GM19467 (cell line): ENCODE results near the gene SH2D7.

Experiments
- ATAC-seq: cut with Tn5 transposase; IDR thresholded peaks from one replicate; pipeline ENCODE4 v1.9.1; 2021; ENCODE audit warnings: mild to moderate bottlenecking, moderate library complexity; ENCODE audit not compliant: unreplicated experiment

The SH2D7 gene

GRCh38 chr15:78092261-78093041 is at the start of gene SH2D7:
TSS of gene SH2D7 (plus strand) at chr15:78092561. CDS start at chr15:78092585, 24 bp downstream.
- ATAC-seq = no peak

DNA sequence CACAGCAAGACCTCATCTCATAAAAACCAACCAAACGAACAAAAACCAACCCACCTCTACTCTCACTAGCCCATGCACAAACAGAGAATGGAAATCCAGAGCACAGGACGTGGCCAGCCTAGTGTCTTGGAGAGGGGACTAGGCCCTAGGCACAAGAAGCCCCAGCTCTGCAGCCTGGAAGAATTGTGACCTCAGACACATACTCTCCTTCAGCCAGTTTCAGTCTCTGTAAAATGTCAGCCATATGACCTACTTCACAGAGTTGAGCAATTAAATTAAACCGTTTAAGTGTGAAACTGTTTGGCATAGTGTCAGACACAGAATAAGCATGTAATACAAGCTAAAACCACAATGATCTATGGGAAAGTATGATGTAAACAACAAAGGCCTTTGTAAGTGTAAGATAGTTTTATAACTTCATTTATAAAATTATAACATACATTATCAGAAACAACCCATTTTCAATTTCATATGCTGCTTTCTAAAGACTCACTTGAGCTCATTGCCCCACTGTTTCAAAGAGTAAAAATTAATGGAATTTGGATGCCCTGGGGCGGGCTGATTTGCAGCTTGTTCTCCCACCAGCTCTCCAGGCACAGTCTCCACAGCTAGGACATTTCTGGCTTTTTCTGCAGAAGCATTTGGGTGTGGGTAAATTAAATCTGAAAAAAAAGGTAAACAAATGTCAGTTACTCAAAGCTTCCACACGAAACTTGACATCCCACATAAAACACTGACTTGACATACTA is 47.8 kb upstream of the SH2D7 start:
- ATAC-seq = no peak

DNA sequence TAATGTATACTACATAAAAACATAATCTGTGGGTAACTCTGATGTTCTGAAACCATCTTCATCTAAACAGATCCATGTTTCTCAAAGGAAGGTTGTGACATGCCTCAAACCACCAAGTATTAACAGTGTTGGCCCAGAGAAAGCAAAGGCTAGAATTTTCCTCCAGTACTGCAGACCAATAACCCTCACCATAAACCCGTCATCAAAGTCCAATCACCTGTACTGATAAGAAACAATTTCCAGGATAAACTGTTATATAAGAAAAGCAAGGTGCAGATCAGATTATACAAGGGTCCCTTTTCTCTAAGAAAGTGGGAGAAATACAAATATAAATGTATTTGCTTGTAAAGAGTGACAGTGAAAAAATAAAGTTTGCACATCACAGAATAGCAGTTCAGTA is 47.2 kb upstream of the SH2D7 start:
- no peak for ATAC-seq

GRCh38 chr15:78046796-78047341 is 45.5 kb upstream of the SH2D7 start:
- ATAC-seq = no peak

DNA sequence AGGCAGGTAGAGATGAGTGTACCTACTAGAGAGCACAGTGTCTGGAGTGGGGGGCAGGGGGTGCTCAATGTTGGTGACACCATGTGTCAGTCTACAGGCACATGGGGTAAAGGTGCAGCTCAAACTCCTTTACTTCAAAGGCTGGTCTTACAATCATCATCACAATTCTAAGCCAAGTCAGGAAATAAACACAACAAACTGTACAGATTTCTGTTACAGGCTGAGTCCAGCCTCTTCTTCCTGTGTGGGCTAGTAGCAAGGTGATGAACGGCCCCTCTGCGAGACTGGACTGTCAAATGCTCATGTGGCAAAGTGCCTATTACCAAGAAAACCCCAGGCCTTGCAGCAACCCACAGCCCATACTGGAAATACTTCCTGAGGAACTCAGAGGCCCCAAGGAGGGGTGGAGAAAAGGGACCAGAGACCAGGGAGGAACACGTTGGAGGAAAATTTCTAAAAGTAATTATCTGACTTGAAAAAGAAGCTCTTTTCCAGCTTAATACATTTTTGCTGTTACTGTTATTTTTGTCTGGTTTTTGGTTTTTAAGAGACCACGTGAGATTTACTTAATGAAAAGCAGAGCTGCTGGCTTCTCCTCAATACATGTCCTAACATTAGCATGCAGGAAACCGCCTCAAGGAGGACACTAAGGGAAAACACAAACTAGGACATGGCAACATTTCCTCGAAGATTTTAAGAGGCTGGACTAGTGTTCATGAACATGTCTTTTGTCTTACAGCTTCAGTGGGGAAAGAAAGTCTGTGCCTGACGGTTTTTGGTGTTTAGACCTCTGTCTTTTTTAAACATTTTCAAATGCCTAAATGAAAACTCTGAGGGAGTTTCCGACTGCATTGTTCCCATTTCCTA is 44.4 kb upstream of the SH2D7 start:
- no peak for ATAC-seq

DNA sequence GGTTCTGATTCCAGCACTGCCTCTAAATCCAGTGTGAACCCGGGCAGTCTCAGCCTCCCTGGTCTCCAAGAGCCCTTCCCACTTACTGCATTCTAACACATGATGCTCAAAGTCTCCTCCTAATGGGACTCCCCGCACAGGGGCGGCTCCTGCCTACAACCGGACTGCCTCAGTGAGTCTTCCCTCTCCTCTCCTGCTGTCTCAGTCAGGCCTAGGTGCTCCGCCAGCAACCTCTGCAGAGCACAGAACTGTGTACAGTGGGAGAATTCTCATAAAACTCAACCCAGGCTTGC is 43.8 kb upstream of the SH2D7 start:
- ATAC-seq = no peak

- ATAC-seq = peak; percentile 68
Measured at GRCh38 chr15:78049691-78050440, 42.5 kb upstream of the SH2D7 start.

- ATAC-seq = peak; percentile 9
Measured at GRCh38 chr15:78050441-78050809, 41.9 kb upstream of the SH2D7 start.

- ATAC-seq = no peak
Measured at GRCh38 chr15:78050826-78051225, 41.5 kb upstream of the SH2D7 start.

GRCh38 chr15:78051596-78051995 is 40.8 kb upstream of the SH2D7 start:
- ATAC-seq = no peak

DNA sequence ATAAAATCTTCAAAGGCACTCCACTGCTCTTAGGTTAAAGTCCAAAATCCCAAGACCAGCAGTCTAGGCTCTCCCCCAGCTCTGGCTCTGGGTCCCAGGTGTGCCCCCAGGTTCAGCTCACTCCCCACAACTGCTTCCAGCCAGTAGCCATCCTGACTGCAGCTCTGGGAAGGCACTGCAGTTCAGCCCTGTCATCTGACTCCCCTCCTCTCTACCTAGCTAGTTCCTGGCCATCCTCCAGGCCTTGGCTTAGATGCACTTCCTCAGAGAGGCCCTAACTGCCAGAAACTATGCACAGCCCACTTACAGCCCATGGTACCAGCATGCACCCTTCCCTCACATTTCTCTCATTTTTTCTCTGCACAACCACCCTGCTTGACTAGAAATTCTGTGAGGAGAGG is 40.4 kb upstream of the SH2D7 start:
- ATAC-seq = no peak

DNA sequence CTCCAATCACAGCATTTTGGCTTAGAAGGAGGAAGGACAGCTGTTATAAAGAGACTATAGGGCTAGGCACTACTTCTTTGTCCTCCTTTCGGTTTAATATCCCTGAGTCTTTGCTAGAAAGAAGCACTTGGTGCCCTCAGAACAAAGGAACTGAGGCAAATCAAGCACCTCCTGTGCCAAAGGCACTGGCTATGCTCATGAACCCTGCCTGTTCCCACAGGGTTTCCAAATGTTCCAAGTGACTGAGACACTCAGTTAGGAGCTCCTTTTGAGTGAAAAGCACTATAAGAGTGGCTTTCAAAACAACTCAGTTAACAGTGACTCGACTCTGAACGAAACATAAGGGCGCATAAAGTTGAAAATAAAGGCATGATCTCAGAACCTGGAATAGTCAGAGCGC is 39.8 kb upstream of the SH2D7 start:
- no peak for ATAC-seq

DNA sequence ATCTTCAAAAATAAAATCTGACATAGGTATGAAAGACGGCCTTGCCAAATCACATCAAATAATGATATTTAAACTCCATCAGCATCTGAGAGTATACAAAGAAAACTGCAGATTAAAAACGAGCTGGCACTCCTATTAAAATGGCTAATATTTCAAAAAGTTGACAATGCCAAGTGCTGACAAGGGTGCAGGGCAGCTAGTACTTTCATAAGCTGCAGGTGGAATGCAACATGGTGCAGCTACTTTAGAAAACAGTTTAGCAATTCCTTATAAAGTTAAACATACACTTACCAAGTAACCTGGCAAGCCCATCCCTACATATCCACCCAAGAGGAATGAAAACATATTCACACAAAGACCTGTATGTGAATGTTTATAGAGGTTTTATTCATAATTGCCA is 37.8 kb upstream of the SH2D7 start:
- no peak for ATAC-seq

DNA sequence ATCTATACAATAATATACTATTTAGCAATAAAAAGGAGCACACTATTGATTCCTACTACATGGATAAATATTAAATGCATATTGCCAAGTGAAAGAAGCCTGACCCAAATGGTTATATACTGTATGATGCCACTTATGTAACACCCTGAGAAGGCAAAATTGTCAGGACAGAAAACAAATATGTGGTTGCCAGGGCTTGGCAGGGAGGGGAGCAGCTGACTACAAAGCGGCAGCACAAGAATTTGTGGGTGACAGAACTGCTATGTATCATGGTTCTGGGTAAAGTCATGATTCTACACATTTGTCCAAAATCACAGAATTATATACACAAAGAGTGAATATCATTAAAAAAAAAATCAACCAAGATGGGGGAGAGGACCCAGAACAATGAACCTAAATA is 37.4 kb upstream of the SH2D7 start:
- ATAC-seq = no peak

DNA sequence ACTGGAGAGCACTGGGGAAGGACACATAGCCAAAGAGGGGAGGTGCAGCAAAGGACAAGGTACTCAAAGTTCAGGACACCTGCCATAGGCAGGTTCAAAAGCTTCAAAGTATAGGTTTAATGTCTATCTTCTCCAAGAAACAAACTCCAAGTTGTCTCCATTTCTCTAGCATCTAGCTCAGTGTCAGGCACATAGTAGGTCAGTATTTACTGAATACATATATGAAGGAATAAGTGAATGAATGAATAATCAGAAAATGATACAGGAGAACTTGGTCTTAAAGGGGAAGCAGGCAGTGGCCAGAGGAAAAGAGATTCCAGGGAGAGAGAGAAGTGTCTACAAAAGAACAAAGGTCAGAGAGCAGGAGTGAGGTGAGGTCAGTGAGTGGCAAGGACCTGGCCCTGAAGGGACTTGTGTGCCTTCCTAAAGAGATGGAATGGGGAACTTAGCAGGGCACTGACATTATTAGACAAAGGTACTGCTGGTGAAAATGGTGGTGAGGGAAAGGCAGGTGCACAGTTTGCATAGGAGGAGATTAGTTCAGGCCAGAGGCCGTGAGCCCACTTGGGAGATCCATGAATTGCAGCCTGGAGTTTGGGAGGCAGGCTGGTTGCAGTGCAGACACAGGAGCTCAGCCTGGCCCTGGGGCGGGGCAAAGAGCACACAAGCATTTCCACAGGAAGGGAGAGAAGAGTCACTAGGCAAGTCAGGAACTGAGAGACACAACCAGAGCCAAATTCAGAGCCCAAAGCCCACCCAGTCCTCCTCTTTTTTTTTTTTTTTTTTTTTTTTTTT is 36.2 kb upstream of the SH2D7 start:
- ATAC-seq = no peak

- no peak for ATAC-seq
Measured at GRCh38 chr15:78056714-78057269, 35.6 kb upstream of the SH2D7 start.

DNA sequence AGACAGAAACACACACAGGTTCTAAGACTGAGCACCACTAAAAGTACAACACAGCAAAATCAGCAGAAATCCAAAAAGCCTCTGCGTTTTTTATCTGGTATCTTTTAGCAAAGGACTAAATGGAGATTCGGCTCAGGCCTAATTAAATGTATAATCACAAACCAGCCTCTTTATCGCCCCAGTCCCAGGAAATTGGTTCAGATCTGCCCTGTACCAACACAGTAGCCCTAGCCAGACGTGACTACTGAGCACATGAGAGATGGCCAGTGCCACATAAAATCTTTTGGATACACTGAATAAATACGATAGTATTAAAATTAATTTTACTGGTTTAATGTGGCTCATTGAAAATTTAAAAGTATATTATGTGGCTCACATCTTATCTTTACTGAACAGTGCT is 34.6 kb upstream of the SH2D7 start:
- no peak for ATAC-seq

DNA sequence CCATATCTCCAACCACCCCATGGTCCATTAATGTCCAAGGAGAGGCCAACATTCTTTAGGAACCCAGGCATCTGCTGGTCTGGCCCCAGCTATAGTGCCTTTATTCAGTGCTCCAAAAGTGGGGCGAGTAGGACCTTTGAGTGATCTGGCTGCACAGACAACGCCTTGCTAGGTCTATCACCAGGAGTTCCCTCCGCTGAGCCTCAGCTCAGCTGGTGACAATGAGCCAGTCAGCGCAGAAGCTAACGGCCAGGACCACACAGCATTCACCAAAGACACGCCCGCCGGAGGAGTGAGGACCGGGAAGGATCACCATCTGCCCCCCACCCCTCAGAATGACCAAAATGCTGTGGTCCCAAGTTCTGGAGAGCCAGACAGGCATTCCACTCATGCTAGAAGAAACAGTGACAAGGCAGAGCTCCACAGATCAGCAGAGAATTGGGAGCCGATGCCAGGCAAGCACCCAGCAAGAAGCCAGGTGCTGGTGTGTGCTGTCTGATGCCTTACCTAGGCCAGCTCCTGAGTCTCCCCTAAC is 33.9 kb upstream of the SH2D7 start:
- no peak for ATAC-seq

DNA sequence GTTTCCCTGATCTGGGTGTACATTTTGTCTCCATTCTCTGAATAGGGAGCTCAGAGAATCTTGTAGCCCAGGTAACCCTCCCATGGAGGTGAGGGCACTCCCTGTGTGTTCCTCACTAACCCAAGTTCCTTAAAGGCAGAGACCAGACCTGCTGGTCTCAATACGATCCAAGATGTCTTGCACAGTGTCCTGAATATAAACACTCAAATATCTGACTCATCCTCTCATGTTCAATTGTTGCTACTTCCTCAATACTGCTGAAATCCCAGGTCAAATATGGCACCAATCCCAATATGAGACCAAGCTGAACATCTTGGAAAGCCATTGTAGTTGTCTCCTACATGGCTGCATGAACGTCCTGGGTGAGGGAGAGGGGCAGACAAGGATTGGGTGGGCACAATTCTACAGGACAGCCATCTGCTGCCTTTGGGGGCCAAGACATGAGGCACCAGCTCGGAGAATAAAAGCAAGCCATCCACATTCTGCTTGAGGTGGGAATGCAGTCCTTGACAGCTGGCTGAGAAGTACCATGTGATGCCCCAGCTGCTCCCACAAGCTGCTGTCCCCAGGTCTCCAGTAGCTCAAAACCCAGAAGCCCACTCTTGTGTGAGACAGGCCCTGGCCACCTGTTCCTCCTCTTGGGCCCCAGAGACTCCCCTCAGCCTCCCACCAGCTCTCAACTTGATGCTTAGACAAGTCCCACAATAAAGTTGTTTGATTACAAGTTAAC is 33.1 kb upstream of the SH2D7 start:
- no peak for ATAC-seq
